ENCODE data around the gene NKTR. TPM values are rescaled to one million over a fixed set of nuclear protein-coding genes. Genes with fewer than 3 reads are reported as not detected.

Gene NKTR
- total RNA-seq, 2 donors from 2014 or later: 101 to 116 TPM

GRCh38 chr3:42581400-42581708 lies 19.1 kb upstream of the NKTR start:
- Mint-ChIP-seq H3K36me3 (ENCODE audit: low read depth) (peaks cover 21% of the 10 kb centered on the region), H3K4me3 (peak overlapping the region; percentile 81), H3K27ac (peak overlapping the region; percentile 35), H3K4me1 (peaks cover 26% of the 10 kb centered on the region), H3K9me3 (peaks cover 3% of the 10 kb centered on the region), H3K27me3 (ENCODE audit: insufficient read depth) (no peaks in the 10 kb centered on the region)
- Histone ChIP-seq H3K4me3 (ENCODE audit: low read length) (peak overlapping the region; percentile 89), H3K27me3 (ENCODE audit: control insufficient read depth, insufficient read depth, low read length, poor library complexity, severe bottlenecking) (no peaks in the 10 kb centered on the region), H3K36me3 (ENCODE audit: control insufficient read depth, insufficient read depth, low read length) (peaks cover 12% of the 10 kb centered on the region), H3K9ac (ENCODE audit: extremely low read depth, low read length, poor library complexity, severe bottlenecking) (peak overlapping the region; percentile 87), H3K27ac (ENCODE audit: low read depth, low read length) (peak overlapping the region; percentile 52), H3K9me3 (ENCODE audit: control insufficient read depth, low read length) (peaks cover 4% of the 10 kb centered on the region), H3K4me1 (ENCODE audit: control insufficient read depth, insufficient read depth, low read length) (no peaks in the 10 kb centered on the region)
- 0% methylated on average over 7 to 11 of the region's 11 CpGs for WGBS, 2 experiments (ENCODE audit: insufficient coverage in 1 of 2, insufficient read length in 1 of 2)
- TF ChIP-seq, protein P1, sequence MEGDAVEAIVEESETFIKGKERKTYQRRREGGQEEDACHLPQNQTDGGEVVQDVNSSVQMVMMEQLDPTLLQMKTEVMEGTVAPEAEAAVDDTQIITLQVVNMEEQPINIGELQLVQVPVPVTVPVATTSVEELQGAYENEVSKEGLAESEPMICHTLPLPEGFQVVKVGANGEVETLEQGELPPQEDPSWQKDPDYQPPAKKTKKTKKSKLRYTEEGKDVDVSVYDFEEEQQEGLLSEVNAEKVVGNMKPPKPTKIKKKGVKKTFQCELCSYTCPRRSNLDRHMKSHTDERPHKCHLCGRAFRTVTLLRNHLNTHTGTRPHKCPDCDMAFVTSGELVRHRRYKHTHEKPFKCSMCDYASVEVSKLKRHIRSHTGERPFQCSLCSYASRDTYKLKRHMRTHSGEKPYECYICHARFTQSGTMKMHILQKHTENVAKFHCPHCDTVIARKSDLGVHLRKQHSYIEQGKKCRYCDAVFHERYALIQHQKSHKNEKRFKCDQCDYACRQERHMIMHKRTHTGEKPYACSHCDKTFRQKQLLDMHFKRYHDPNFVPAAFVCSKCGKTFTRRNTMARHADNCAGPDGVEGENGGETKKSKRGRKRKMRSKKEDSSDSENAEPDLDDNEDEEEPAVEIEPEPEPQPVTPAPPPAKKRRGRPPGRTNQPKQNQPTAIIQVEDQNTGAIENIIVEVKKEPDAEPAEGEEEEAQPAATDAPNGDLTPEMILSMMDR (conservative IDR thresholded peaks at IDR 0.05): no peak
- no peak for DNase-seq

GRCh38 chr3:42581709-42582473 lies 18.6 kb upstream of the NKTR start, which contains the start of gene SEC22C:
SEC22C (minus strand) TSS chr3:42581967; CDS start chr3:42569046, 12,921 bp downstream.
- peaks cover 26% of the 10 kb centered on the region for H3K4me1 Mint-ChIP-seq
- Histone ChIP-seq H3K9me3 (ENCODE audit: control insufficient read depth, low read length) (no peaks in the 10 kb centered on the region), H3K4me1 (ENCODE audit: control insufficient read depth, insufficient read depth, low read length) (no peaks in the 10 kb centered on the region), H3K36me3 (ENCODE audit: control insufficient read depth, insufficient read depth, low read length) (peaks cover 12% of the 10 kb centered on the region), H3K27me3 (ENCODE audit: control insufficient read depth, insufficient read depth, low read length, poor library complexity, severe bottlenecking) (no peaks in the 10 kb centered on the region), H3K4me3 (ENCODE audit: low read length) (peak within 1 kb of the TSS; percentile 89), H3K27ac (ENCODE audit: low read depth, low read length) (peak within 1 kb of the TSS; percentile 92), H3K9ac (ENCODE audit: extremely low read depth, low read length, poor library complexity, severe bottlenecking) (peak within 1 kb of the TSS; percentile 87)
- peak; percentile 99 for DNase-seq
- peak within 1 kb of the TSS; percentile 81 for H3K4me3 Mint-ChIP-seq
- TF ChIP-seq, protein P1 (conservative IDR thresholded peaks at IDR 0.05): no peak
- no peaks in the 10 kb centered on the region for H3K27me3 Mint-ChIP-seq (ENCODE audit: insufficient read depth)
- peaks cover 3% of the 10 kb centered on the region for H3K9me3 Mint-ChIP-seq
- peak within 1 kb of the TSS; percentile 98 for H3K27ac Mint-ChIP-seq
- peaks cover 20% of the 10 kb centered on the region for H3K36me3 Mint-ChIP-seq (ENCODE audit: low read depth)
- 0 to 1% methylated on average over 27 to 77 of the region's 77 CpGs for WGBS, 2 experiments (ENCODE audit: insufficient coverage in 1 of 2, insufficient read length in 1 of 2)

- Mint-ChIP-seq H3K4me3 (peak overlapping the region; percentile 81), H3K27ac (peak overlapping the region; percentile 98), H3K9me3 (no peaks in the 10 kb centered on the region), H3K27me3 (ENCODE audit: insufficient read depth) (no peaks in the 10 kb centered on the region), H3K4me1 (peaks cover 26% of the 10 kb centered on the region), H3K36me3 (ENCODE audit: low read depth) (peaks cover 14% of the 10 kb centered on the region)
- Histone ChIP-seq H3K9me3 (ENCODE audit: control insufficient read depth, low read length) (no peaks in the 10 kb centered on the region), H3K36me3 (ENCODE audit: control insufficient read depth, insufficient read depth, low read length) (peaks cover 7% of the 10 kb centered on the region), H3K4me3 (ENCODE audit: low read length) (peak overlapping the region; percentile 89), H3K9ac (ENCODE audit: extremely low read depth, low read length, poor library complexity, severe bottlenecking) (peak overlapping the region; percentile 79), H3K4me1 (ENCODE audit: control insufficient read depth, insufficient read depth, low read length) (no peaks in the 10 kb centered on the region), H3K27ac (ENCODE audit: low read depth, low read length) (peak overlapping the region; percentile 92), H3K27me3 (ENCODE audit: control insufficient read depth, insufficient read depth, low read length, poor library complexity, severe bottlenecking) (no peaks in the 10 kb centered on the region)
- DNase-seq: no peak
- TF ChIP-seq, protein P1 (conservative IDR thresholded peaks at IDR 0.05): peak; percentile 46
- 0% methylated on average over 3 of the region's 3 CpGs for WGBS, 2 experiments (ENCODE audit: insufficient coverage in 1 of 2, insufficient read length in 1 of 2)
Observed at GRCh38 chr3:42582474-42583070, 17.9 kb upstream of the NKTR start.
